ENCODE results near the gene POP5. TPM values are rescaled to one million over a fixed set of nuclear protein-coding genes. Genes with fewer than 3 reads are reported as not detected.

POP5 gene
- total and polyA plus RNA-seq, 2 of the 4 experiments (the other 2 are of a cell fraction) = 69.5 to 99.4 TPM

DNA sequence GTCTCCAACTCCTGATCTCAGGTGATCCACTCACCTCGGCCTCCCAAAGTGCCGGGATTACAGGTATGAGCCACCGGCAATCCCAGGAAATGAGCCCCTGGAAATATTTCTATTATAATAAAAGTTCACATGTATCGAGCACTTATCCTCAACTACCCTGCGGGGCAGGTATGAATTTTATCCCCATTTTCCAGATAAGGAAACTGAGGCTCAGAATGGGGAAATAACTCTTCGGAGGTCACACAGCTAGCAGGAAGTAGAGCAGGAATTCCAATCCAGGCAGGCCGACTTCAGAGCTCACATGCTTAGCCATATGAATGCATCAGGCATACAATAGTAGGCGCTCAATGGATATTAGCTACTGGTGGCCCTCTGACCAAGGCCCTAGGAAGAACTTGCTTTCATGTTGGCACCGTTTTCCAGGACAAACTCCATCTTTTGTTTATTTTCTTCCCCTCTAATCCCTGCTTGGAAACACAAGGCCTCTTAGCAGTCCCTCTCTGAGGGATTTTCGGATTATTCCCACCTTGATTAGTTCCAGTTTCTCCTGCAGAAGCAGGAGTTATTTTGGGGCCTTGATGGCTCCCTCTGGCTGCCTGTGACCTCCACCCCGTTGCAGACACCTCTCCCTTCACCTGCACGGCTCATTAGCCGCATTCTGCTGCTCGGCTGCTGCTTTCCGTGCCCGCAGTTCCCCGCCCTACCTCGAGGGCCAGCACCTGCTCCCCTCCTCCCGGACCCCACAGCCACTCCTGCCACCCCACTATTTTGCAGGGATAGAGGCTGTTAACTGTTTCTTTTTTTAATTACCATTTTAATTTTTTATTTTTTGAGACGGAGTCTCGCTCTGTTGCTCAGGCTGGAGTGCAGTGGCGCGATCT lies 18.7 kb upstream of the POP5 start (continued):
- no peak for TF ChIP-seq ELK1 (IDR thresholded peaks at IDR 0.05; ENCODE audit: borderline replicate concordance, low read depth, low read length)

GRCh38 chr12:120598674-120599463 lies 17.7 kb upstream of the POP5 start:
- H2AK5ac ChIP-seq (ENCODE audit: low read depth, low read length) = no peak overlapping the region
- H3K4me1 ChIP-seq (ENCODE audit: control insufficient read depth, insufficient read depth, low read length) = no peaks in the 10 kb centered on the region; the same call in 1 of the 2 replicates
- dilution Hi-C loops (cut with HindIII; ENCODE audit: low sequenced_read_pairs, unreplicated experiment) = no loop called here
- in situ Hi-C loops (cut with MboI; ENCODE audit: low sequenced_read_pairs) = no loop called here
- H2AFZ ChIP-seq (replicated peaks; ENCODE audit: low read length, poor library complexity) = peak overlapping the region; percentile 63
- H2AK9ac ChIP-seq (replicated peaks; ENCODE audit: low read depth, low read length, poor library complexity) = no peak overlapping the region
- no peak for TF ChIP-seq CHD1 (IDR thresholded peaks at IDR 0.05; ENCODE audit: low read depth, low read length)
- TF ChIP-seq USF2 (IDR thresholded peaks at IDR 0.05; ENCODE audit: low read depth, low read length) = peak; percentile 61
- no peak for TF ChIP-seq MAZ (IDR thresholded peaks at IDR 0.05; ENCODE audit: borderline replicate concordance, low read depth, low read length)
- H3K23ac ChIP-seq (ENCODE audit: low read depth, low read length) = no peak overlapping the region
- peaks cover 31% of the 10 kb centered on the region for H3K27me3 ChIP-seq (ENCODE audit: control insufficient read depth, insufficient read depth, low read length)
- no peaks in the 10 kb centered on the region for H3K9me1 ChIP-seq (ENCODE audit: insufficient read depth, low read length)
- H3K27ac ChIP-seq (ENCODE audit: insufficient read depth, low read length) = no peak overlapping the region
- H3K14ac ChIP-seq (replicated peaks; ENCODE audit: low read depth, low read length) = no peak overlapping the region
- H4K5ac ChIP-seq (ENCODE audit: low read depth, low read length) = no peak overlapping the region
- intact Hi-C loops (cut with micrococcal nuclease) = no loop called here
- no peak overlapping the region for H2BK120ac ChIP-seq (ENCODE audit: low read depth, low read length)
- ATAC-seq (ENCODE audit: low read depth) (peak; percentile 70), DNase-seq (peak; percentile 26)
- no peak overlapping the region for H3K4me2 ChIP-seq (ENCODE audit: low read depth, low read length)
- H4K91ac ChIP-seq (ENCODE audit: insufficient read depth, low read depth, low read length) = no peak overlapping the region
- no peak overlapping the region for H3K4ac ChIP-seq (ENCODE audit: low read depth, low read length)
- no peaks in the 10 kb centered on the region for H3K79me1 ChIP-seq (ENCODE audit: low read depth in 1 of 2, low read length in 2 of 2)
- H3K9me3 ChIP-seq (ENCODE audit: control insufficient read depth, insufficient read depth, low read length) = no peaks in the 10 kb centered on the region
- H4K20me1 ChIP-seq (ENCODE audit: insufficient read depth, low read length) = no peaks in the 10 kb centered on the region
- no TSS peak for BruUV-seq (replicated peaks)
- ChIA-PET CTCF (no interaction called here), POLR2A (ENCODE audit: unreplicated experiment) (no interaction called here)
- no peak overlapping the region for H3K9ac ChIP-seq (ENCODE audit: low read depth, low read length)
- H3K4me3 ChIP-seq (ENCODE audit: insufficient read depth, low read depth, low read length) = no peak overlapping the region
- WGBS, 2 experiments (ENCODE audit: extremely low coverage in 2 of 2, insufficient read length in 1 of 2) = 30% methylated on average over 2 of the region's 13 CpGs; no CpG with 5 or more reads in 1 of the 2 experiments
- no peak overlapping the region for H2BK5ac ChIP-seq (ENCODE audit: low read depth, low read length, poor library complexity, severe bottlenecking)
- no peak overlapping the region for H3K18ac ChIP-seq (ENCODE audit: low read depth, low read length)
- no peaks in the 10 kb centered on the region for H3K36me3 ChIP-seq (ENCODE audit: control insufficient read depth, insufficient read depth, low read length)
- no peak overlapping the region for H2BK15ac ChIP-seq (ENCODE audit: low read depth, low read length)
- H2BK20ac ChIP-seq (ENCODE audit: low read depth, low read length) = no peak overlapping the region
- no peak overlapping the region for H3K56ac ChIP-seq (ENCODE audit: extremely low read depth, insufficient read depth, low read length)
- H4K8ac ChIP-seq (ENCODE audit: low read depth in 2 of 2, low read length in 2 of 2) = no peak overlapping the region

All from IMR-90 (cell line).